ENCODE measurements around the gene GRIP2. TPM values are rescaled to one million over a fixed set of nuclear protein-coding genes. Genes with fewer than 3 reads are reported as not detected.

Gene GRIP2
- polyA plus RNA-seq, 5 donors: 0.49 to 1.7 (median 0.91) TPM

DNA sequence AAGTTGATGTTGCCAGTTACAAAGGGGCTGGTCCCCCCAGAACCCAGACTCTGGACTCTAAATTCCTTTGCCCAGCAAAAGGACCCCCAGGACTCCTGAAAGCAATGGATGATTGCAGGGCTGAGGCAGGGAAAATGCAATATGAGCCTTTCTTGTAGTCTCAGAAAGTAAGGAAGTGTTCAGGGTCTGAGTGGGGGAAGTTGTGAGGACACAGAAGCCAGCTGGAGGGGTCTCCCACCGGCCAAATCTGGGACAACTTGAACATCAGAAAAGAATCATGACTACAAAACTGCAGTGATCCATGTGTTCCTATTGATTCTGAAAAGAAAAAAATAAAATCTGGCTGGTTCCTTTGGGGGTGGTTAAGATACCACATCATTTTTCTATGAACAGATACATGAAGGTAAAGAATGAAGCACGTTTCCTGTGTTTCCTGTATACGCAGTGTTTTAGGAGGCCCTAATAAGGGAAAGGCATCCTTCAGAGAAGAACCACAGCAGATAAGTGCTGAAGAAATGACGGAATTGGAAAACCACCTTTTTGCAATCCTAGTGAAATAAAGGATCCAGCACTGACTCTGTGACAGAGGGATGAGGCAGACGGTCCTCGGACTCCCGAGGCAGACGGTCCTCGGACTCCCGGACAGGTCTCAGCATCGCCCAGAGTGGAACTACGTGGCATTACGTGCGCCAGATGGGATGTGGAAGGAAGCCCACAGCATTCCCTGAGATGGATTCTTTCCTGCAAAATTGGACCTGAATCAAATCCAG lies 22.2 kb upstream of the GRIP2 start:
- DNase-seq: peak; percentile 47 to 50

DNA sequence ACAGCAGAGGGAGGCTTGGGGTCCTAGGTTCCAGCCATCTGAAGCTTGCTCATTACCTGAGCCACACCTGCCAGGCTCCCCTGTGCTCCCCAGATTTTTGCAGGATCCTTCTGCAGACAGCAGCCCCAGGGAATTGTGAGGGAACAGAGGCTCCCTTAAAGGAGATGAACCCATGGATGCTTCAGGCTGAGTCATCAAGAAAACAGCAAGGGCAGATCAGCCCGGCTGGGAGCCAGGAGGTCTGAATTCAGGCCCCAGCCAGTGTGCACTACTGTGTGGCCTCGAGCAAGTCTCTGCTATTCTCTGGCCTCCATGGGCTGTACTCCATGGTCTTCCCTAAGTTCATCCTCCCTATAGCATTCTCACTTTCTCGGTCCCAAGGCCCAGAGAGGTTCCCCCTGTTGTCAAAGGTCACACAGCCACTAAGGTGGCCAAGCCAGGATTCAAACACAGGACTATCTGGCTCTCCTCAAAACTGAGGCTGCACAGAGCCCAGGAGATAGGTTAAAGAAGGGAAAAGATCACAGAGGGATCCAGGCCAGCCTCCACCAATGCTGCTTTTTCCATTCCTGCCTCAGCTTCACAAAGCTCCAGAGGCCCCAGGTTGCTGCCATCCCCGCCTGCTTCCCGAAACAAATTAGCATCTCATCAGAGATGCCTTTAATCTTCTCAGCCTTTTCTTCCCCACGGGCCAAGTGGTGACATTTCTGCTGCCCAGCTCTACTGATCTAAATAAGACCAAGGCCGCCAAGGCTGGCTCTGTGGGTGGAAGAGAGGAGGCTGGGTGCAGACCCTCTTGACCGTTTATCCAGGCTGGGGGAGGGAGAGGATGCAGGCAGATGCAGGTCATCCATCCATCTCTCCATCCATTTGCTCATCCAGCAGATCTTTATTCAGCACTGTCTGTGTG lies 21.2 kb upstream of the GRIP2 start:
- no peak for DNase-seq

DNA sequence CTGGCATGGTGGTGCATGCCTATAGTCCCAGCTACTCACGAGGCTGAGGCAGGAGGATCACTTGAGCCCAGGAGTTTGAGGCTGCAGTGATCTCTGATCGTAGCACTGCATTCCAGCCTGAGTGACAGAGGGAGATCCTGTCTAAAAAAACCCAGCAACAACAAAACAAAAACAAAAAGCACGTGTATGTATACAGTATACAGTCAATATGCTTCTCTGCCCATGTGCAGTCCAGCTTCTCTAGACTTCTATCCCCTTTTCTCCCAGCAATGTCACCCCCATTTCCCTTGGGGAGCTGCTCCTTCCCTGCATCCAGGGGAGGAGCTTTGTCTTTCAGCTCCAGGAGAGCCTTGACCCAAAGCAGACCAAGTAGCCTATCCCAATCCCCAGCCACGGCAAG lies 20.0 kb upstream of the GRIP2 start:
- DNase-seq: no peak

- no peak for DNase-seq
Measured at GRCh38 chr3:14558029-14558428, 17.9 kb upstream of the GRIP2 start.

- no peak for DNase-seq
Measured at GRCh38 chr3:14555835-14556234, 15.7 kb upstream of the GRIP2 start.

DNA sequence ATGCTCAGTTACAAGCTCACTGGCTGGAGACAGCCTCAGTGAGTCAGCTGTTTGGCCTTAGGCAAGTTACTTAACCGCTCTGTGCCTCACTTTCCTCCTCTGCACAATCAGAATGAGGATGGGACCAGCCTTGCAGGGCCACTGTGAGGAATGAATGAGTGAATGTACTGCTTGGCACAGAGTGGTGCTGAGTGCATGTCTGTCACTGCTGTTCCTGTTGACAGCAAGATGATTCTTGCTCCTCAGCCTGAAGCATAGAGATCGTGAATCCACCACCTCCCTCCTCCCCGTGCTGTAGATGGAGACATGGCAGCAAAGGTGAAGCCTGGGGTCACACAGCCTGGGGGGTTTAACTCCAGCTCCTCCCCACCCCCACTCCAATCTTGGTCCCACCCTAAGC lies 14.6 kb upstream of the GRIP2 start:
- DNase-seq: no peak

DNA sequence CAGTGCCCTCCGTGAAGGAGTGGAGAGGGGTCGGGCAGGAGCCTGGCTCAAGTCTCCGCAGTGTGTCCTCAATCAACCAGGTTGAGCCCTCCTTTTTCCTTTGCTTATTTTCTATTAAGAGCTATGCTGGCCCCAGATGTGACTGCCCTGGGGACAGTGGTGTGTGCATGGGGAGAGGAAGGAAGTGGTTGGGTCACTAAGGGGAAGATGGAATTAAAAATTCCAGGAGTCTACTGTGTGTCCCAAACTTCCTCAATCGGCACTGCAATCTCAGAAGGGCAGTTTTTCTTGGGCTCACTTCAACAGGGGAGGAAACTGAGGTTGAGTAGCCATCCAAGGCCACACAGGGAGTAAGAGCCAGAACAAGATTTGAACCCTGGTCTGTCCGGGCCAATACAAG lies 13.7 kb upstream of the GRIP2 start:
- no peak for DNase-seq

GRCh38 chr3:14552717-14553116 lies 12.6 kb upstream of the GRIP2 start:
- DNase-seq: no peak

DNA sequence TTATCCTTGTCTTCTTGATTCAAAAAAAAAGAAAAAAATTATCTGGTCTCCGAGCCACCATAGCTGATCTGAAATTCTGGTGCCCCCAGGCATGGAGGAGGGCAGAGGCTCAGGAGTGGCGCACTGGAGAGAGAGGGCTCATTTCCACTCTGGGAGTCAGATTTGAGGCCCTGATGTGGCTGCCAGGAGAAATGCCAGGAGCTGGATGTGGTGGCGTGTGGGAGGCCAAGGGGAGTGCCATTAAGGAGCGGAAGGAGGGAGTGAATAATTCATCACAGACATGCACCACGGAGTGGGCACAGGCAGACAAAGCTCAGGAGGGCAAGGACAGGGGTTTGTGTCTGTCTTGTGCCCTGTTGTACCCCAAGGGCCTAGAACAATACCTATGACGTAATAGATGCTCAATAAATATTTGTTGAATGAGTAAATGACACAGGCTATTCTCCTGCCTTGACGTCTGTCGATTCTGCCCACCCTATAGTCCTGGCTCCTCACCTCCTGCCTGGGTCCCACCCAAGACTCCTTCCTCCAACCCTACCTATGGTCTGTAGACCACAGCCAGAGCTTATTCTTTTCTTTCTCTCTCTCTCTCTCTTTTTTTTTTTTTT lies 12.0 kb upstream of the GRIP2 start:
- no peak for DNase-seq

DNA sequence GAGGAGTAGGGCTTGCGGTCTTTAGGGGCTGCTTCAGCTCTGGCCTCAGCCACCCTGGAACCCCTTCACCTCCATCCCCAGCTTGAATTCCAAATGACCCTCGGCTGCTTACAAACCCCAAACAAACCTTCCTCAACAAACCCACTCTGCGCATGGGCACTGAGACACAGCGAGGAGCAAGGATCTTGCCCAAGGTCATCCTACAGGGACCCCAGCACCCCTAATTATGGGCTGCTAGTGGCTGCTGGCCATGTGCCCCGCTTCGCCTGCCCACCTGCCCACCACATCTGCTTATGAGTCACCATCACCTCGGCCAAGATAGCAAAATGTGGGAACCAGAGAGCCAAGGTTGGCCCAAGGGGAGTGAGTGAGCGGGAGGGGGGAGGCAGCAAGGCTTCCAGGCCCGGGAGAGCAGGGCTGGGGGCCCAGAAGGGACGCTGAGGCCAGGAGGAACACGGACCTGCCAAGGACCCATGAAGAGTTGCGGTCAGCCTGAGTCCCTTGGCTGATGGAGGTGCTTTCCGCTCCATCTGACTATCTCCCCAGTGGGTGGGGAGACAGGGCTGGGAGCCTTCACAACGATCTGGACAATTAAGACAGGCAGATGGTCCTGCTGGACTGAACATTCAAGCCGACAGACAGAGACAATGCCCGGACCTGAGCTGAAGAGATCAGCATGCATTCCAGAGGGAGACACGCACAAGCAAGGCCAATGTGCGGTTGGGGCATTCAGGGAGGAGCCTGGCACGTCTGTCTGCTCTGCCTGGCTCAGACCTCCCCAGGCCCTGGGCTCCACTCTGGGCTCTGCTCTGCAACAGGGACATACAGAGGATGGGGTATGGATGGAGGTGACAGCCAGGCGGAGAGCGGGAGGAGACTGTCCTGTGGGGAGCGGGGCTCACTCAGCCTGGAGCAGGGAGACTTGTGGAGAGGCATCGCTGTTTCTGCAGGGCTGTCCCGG lies 10.8 kb upstream of the GRIP2 start:
- no peak for DNase-seq

GRCh38 chr3:14550181-14550580 lies 10.0 kb upstream of the GRIP2 start:
- no peak for DNase-seq

GRCh38 chr3:14549256-14549919 lies 9.2 kb upstream of the GRIP2 start:
- no peak for DNase-seq

DNA sequence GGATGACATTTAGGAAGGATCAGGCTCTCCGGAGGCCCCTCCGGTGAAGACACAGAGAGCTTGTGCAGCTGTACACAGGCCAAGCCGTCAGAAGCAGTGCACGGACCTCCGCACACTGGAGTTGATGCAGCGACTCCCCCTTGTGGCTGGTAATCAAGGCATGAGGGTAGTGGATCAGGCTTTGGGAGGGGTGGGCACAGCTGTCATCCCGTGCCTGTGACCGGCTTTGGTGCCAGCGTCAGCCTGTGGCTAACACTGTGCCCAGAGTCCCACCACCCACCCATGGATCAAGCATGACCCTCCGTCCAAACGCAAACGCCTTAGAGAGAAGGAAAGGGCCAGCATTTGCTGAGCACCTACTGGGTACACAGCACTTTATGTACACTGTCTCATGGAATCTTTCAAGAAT lies 8.2 kb upstream of the GRIP2 start:
- peak; percentile 39 to 57 for DNase-seq

- no peak for DNase-seq
Measured at GRCh38 chr3:14547693-14548092, 7.6 kb upstream of the GRIP2 start.

GRCh38 chr3:14546041-14546440 lies 5.9 kb upstream of the GRIP2 start:
- DNase-seq: no peak

- no peak for DNase-seq
Measured at GRCh38 chr3:14545251-14545635, 5.1 kb upstream of the GRIP2 start.

DNA sequence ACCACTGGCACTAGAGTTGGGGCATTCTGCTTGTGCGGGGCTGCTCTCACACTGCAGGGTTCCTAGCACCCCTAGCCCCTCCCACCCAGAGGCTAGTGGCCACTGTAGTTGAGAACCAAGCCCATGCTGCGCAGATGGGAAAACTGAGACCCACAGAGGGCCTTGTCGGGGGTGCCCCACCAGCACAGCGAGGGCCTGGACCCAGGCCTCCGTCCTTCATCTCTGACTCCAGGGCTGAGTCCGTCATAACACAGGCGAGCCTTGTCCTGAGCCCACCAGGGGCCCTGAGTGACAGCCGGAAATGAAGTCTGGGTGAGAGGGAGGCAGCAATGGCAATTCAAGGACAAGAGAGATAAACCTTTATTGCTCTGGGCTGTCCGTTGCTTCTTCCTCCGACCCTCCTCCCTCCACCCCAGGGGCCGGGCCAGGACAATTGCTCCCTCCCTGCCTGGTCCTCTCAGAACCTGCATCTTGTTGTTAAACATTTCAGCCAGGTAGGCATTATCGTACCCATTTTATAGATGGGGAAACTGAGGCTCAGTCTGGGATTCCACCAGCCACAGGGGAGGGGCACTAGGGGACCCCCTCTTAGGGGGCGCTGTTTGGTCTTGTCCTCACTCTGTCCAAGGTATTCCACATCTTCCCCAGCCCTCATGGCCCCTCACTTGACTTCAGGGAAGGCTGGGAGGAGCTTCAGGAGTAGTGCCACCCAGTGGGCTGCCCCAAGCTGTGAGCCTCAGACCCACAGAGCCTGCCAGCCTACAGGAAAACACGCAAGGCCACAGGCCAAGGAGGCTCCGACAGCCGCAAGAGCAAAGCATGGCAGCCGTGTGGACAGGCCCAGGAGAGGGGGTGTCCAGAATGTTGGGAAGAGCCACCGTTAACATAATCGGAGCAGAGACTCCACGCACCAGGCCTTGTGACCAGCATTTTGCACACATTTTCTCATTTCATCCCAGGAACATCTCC lies 4.4 kb upstream of the GRIP2 start:
- DNase-seq: no peak

GRCh38 chr3:14543446-14543845 lies 3.3 kb upstream of the GRIP2 start:
- DNase-seq: no peak

GRCh38 chr3:14542656-14543055 lies 2.5 kb upstream of the GRIP2 start:
- DNase-seq: no peak

- DNase-seq: no peak
Measured at GRCh38 chr3:14541646-14542045, 1.5 kb upstream of the GRIP2 start.

Data from right lung (tissue), 5 donors.